Measurements from ENCODE around the gene BCAS3.
A peak's percentile ranks its signal among the peaks of the same experiment; 100 is the strongest.

BCAS3 gene

GRCh38 chr17:61007980-61008379 is 330.3 kb downstream of the BCAS3 start:
- Histone ChIP-seq H3K36me3 (no peaks in the 10 kb centered on the region), H3K27ac (peak overlapping the region; percentile 40 to 49), H3K4me3 (no peak overlapping the region), H3K27me3 (no peaks in the 10 kb centered on the region), H3K9me3 (no peaks in the 10 kb centered on the region), H3K4me1 (peaks cover 0 to 43% (median 0%) of the 10 kb centered on the region in 4 donors)
- TF ChIP-seq, protein P1, sequence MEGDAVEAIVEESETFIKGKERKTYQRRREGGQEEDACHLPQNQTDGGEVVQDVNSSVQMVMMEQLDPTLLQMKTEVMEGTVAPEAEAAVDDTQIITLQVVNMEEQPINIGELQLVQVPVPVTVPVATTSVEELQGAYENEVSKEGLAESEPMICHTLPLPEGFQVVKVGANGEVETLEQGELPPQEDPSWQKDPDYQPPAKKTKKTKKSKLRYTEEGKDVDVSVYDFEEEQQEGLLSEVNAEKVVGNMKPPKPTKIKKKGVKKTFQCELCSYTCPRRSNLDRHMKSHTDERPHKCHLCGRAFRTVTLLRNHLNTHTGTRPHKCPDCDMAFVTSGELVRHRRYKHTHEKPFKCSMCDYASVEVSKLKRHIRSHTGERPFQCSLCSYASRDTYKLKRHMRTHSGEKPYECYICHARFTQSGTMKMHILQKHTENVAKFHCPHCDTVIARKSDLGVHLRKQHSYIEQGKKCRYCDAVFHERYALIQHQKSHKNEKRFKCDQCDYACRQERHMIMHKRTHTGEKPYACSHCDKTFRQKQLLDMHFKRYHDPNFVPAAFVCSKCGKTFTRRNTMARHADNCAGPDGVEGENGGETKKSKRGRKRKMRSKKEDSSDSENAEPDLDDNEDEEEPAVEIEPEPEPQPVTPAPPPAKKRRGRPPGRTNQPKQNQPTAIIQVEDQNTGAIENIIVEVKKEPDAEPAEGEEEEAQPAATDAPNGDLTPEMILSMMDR (IDR thresholded peaks at IDR 0.05), result no peak
- intact Hi-C loops (cut with DNase I; ENCODE audit: low total_unique reads), result no loop called here
- DNase-seq, result no peak

DNA sequence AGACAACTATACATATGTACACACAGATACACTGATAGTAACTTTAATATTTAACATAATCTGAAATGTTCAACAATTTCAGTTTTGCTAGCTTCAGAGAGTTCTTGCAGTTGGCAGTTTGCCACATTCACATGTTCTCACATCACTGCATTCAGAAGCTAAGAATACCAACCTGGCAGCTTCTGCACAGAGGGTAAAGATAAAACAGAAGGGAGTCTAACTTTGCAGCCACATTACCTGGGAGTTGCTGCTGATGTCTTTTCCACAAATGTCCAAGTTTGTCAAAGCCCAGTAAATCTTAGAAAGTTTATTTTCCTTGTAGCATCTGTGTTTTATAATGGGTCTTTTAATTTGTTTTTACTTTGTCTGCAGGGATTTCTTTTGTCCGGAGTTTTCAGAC is 332.0 kb downstream of the BCAS3 start:
- intact Hi-C loops (cut with DNase I; ENCODE audit: low total_unique reads), result no loop called here
- TF ChIP-seq, protein P1 (IDR thresholded peaks at IDR 0.05), result no peak
- Histone ChIP-seq H3K36me3 (no peaks in the 10 kb centered on the region), H3K9me3 (no peaks in the 10 kb centered on the region), H3K4me3 (no peak overlapping the region), H3K4me1 (peaks cover 0 to 42% (median 0%) of the 10 kb centered on the region in 4 donors), H3K27ac (peak overlapping the region in 1 of 2 donors; percentile 5), H3K27me3 (no peaks in the 10 kb centered on the region)
- DNase-seq, result no peak

GRCh38 chr17:61010661-61011170 is 333.1 kb downstream of the BCAS3 start:
- Histone ChIP-seq H3K27me3 (no peaks in the 10 kb centered on the region), H3K27ac (no peak overlapping the region), H3K4me1 (peaks cover 0 to 42% (median 0%) of the 10 kb centered on the region in 4 donors), H3K9me3 (no peaks in the 10 kb centered on the region), H3K36me3 (no peaks in the 10 kb centered on the region), H3K4me3 (no peak overlapping the region)
- intact Hi-C loops (cut with DNase I; ENCODE audit: low total_unique reads), result no loop called here
- DNase-seq, result no peak
- TF ChIP-seq, protein P1 (IDR thresholded peaks at IDR 0.05), result no peak

DNA sequence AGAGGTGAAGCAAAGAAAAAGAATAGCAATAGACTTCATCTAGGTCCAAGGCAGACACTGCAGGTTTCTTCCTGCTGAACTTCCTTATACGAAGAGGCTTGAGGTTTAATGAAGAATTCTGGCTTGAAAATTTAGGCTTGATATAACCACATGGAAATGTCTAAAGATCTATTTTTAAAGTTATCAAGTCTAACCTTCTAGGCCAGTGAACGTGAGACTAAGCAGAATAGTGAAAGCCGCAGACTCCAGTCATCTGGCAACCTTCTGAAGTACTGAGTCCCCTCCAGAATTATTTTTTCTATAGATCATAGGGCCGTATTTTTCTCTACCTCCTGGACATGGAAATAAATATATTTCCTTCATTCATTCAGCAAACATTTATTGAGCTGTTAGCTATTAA is 333.6 kb downstream of the BCAS3 start:
- DNase-seq, result no peak
- Histone ChIP-seq H3K27me3 (no peaks in the 10 kb centered on the region), H3K27ac (peak overlapping the region in 1 of 2 donors; percentile 11), H3K4me1 (peaks cover 0 to 42% (median 0%) of the 10 kb centered on the region in 4 donors), H3K9me3 (no peaks in the 10 kb centered on the region), H3K4me3 (no peak overlapping the region), H3K36me3 (peaks cover 0 to 5% (median 0%) of the 10 kb centered on the region in 3 donors)
- TF ChIP-seq, protein P1 (IDR thresholded peaks at IDR 0.05), result no peak
- intact Hi-C loops (cut with DNase I; ENCODE audit: low total_unique reads), result no loop called here

DNA sequence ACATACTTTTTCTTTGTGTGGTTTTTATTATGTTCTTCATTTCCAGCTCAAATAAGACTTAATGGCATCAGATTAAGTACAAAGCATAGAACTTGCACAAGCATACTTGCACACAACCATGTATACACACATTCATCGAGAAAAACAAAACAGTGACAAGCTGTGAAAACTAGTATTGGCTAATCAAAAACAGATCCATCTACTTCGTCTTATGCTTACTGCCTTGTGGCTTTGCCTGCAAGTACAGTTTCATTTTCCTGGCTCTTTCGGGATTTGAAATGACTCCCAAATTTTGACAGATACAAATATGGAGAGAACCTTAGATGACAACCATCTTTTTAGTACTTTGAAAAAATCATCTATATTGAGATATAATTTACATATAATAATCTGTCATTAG is 338.3 kb downstream of the BCAS3 start:
- TF ChIP-seq, protein P1 (IDR thresholded peaks at IDR 0.05), result no peak
- Histone ChIP-seq H3K27me3 (no peaks in the 10 kb centered on the region), H3K4me3 (no peak overlapping the region), H3K4me1 (peaks cover 0 to 8% (median 0%) of the 10 kb centered on the region in 4 donors), H3K27ac (no peak overlapping the region), H3K36me3 (peaks cover 0 to 7% (median 0%) of the 10 kb centered on the region in 3 donors), H3K9me3 (no peaks in the 10 kb centered on the region)
- intact Hi-C loops (cut with DNase I; ENCODE audit: low total_unique reads), result no loop called here
- DNase-seq, result no peak

Data from tibial artery (tissue), 4 donors.